Prostate gland (tissue), 2 donors: ENCODE data around the gene PAPOLB.

Source experiments
- CTCF ChIP-seq, 4 experiments: fragments of 200-600 bp in 2 of 4; fragments of 450-650 bp in 2 of 4; sonication (generic) in 2 of 4; IDR thresholded peaks; 1 replicate in 3 of 4; 2 replicates in 1 of 4; pipeline ENCODE4 v1.5.1; 2016 to 2019; ENCODE audit warnings: antibody characterized with exemption in 4 of 4, mild to moderate bottlenecking in 2 of 4, moderate library complexity in 2 of 4
- POLR2A ChIP-seq: fragments of 450-650 bp; IDR thresholded peaks from one replicate; pipeline ENCODE4 v1.6.1; 2016; ENCODE audit warnings: antibody characterized with exemption, mild to moderate bottlenecking

DNA sequence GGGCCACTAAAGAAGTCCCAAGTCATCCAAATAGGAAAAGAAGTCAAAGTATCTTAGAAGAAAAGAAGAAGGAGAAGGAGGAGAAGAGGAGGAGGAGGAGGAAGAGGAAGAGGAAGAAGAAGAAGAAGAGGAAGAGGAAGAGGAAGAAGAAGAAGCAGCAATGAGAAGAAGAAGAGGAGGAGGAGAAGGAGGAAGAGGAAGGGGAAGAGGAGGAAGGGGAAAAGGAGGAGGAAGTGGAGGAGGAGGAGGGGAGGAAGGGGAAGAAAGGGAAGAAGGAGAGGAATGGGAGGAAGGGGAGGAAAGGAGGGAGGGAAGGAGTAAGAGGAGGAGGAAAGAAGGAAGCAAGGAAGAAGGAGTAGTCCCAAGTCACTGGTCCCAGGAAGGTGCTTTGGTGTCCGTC is 43.3 kb upstream of the PAPOLB start:
- TF ChIP-seq CTCF (IDR thresholded peaks at IDR 0.05) (no peak), POLR2A (no peak)
